ENCODE measurements around the gene SARS2. TPM values are rescaled to one million over a fixed set of nuclear protein-coding genes. Genes with fewer than 3 reads are reported as not detected.

SARS2 gene
- total RNA-seq, 1 donor from 2014 or later = 7.0 TPM

DNA sequence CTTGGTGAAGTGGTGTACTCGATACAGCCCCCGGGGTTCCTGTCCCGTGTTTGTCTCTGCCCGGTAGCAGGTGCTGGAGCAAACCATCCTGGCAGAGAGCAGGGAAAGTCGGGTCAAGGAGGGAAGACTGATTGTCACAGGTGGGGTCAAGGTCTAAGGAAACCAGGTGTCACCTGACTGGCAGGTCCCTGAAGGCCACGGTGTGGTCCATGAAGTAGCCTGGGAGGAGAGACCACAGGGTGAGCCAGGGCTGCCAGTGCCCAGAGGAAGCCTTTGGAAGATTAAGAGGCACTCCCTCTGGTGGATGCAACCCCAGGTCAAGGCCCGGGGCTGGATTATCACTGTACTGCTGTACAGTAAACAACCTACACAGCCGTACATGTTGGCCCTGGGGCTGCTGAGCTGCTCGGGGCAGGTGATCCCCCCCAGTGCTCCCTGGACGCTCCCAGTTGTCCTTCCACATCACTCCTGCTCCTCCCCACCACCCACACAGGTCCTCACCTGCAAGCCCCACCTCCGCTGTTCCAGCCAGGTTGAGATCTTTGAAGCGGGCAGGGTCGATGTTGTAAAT is 12.6 kb downstream of the SARS2 start:
- DNase-seq = no peak

DNA sequence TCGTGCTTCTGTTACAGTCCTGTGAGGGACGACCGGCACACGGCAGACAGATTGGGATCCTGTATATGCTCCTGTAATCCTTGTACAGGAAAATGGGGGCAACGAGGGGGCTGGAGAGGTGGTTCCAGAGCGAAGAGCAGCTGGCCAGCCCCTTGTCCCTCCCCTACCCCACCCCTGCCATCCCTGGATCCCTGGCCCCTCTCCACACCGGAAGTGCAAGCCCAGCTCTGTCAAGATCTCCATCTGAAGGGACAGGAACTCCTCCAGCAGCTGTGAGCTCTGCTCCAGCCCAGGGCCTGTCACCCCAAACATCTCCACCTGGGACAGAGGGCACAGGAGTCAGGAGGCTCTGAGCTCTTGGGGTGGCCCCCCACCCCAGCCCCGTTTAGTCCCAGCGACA is 13.0 kb downstream of the SARS2 start:
- DNase-seq = no peak

DNA sequence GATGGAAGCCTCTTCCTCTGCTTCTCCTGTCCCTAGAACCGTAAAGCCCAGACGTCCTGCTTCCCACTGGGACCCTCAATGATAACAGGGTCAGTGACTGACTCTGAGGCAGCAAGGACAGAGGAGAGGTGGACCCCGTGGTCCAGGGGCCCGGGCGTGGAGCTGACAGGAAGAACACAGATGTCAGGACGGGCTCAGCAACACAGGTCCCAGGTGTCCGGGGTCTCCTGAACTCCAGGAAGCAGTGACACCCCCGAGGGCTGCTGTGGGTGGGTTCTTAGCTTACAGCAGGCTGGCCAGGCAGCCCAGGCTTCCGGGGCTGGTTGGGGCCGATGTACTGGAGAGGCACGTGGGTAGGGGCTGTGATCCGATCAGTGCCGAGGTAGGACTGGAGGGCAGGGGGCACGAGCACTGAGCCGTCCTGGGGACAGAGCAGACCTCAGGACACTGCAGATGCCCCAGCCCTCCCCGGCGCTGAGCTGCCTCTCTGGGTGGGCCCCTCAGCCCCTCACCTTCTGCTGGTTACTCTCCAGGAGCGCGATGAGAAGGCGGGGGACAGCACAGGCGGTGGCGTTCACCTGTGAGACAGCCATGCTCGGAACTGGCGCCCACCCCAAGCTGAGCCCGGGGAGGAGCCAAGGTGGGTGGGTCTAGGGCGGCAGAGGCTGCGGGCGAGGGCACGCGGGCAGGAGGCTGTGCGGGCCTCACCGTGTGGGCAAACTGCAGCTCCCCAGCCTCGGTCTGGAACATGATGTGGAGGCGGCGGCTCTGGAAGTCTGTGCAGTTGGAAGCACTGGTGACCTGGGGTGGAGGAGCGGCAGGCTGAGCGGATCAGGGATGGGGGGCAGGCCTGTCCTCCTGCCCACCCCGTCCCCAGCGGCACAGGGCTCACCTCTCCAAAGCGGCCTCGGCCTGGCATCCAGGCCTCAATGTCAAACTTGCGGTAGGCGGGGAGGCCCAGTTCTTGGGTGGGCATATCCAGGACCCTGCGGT is 14.9 kb downstream of the SARS2 start:
- DNase-seq = no peak

- DNase-seq = no peak
Measured at GRCh38 chr19:38913958-38914357, 16.6 kb downstream of the SARS2 start.

DNA sequence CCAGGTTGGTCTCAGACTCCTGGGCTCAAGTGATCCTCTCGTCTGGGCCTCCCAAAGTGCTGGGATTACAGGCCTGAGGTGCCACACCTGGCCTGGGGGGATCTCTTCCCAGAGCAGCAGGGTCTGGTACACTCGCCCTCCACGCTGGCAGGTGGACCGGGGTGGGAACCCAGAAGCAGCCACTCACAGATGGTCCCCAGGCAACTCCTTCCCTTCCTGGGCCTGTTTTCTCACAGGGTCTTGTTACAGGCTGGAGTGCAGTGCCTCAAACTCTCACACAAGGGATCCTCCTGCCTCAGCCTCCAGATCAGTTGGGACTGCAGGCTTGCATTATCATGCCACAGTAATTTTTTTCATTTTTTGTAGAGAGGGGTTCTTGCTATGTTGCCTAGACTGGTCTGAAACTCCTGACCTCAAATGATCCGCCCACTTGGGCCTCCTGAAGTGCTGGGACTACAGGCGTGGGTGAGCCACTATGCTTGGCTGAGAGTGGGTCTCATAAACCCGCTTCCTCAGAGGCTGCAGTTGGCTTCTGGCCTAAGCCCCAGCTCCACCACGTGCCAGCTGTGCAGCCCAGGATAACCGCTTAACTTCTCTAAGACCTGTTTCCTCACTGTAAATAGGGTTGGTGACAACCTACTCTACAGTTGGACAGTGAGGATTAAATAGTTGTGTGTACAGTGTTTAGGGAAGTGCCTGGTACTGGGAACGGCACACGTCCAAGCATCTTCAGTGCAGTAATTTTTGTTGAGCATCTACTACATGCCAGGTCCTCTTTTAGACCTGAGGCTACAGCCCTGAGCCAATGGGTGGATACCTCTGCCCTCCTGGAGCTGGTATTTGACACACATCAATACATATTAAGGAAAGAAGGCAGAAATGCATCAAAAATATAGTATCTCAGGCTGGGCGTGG is 17.7 kb downstream of the SARS2 start:
- DNase-seq = no peak

- DNase-seq = no peak
Measured at GRCh38 chr19:38911388-38912001, 19.1 kb downstream of the SARS2 start.

DNA sequence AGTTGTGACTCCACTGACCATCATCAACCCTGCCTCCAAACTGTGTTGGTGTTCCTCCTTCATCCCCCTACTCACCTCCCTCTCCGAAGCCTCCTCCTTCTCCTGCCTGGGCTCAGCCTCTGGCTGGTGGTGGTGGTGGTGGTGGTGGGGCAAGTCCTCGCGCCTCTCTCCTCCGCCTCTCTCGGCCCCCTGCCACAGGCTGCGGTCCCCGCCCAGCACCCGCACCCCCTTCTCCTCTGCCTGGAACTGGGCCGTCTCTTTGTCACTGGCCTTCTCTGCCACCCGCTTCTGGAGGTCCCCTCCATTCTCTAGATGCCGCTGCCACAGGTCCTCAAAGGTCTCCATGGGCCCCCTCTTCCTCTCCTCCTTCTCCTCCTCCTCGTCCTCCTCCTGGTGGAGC is 20.1 kb downstream of the SARS2 start:
- no peak for DNase-seq

DNA sequence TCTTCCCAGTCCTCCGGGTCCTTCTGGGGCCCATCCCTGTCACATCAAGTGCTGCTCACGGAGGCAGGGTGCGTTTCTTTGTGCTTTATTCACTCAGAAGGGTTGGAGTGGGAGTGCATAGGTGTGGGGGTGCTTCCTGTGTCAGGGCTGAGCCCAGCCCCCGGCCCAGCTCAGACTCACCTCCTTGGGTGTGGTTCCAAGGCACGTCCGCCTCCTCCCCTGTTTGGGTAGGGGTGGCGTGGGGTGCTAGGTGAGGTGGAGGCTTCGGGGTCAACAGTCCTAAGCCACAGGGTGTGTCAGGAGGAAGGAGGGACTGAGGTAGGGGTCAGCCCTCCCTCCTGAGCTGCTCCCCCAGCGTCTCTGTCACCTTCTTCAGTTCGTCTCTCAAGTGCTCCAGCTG is 21.7 kb downstream of the SARS2 start:
- no peak for DNase-seq

GRCh38 chr19:38907670-38908069 is 22.9 kb downstream of the SARS2 start:
- DNase-seq = no peak

GRCh38 chr19:38907227-38907626 is 23.3 kb downstream of the SARS2 start:
- no peak for DNase-seq

GRCh38 chr19:38905620-38906019 is 24.9 kb downstream of the SARS2 start:
- no peak for DNase-seq

DNA sequence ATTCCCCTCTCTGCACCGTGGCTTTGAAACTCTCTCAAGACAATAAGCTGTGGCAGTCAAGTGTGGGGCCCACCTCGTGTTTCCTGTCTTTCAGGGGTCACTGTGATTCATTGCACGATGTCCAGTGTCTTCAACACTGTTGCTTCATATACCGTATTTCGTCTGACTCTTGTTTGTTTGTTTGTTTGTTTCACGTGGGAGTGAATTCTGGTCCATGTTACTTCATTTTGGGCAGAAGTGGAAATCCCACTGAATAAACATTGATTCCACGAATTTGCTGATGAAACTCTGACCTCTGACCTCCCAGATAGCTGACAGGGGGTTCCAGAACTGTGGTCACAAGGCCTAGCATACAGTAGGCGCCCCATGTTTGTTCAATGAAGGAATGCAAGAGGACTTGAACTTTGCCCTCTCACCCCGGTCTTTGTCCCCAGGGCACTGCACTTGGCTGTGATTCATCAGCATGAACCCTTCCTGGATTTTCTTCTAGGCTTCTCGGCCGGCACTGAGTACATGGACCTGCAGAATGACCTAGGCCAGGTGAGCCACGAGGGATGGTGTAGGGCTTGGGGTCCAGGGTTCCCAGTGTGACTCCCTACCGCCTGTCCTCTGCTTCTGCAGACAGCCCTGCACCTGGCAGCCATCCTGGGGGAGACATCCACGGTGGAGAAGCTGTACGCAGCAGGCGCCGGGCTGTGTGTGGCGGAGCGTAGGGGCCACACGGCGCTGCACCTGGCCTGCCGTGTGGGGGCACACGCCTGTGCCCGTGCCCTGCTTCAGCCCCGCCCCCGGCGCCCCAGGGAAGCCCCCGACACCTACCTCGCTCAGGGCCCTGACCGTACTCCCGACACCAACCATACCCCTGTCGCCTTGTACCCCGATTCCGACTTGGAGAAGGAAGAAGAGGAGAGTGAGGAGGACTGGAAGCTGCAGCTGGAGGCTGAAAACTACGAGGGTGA is 25.7 kb downstream of the SARS2 start:
- DNase-seq = no peak

- DNase-seq = no peak
Measured at GRCh38 chr19:38901683-38902082, 28.9 kb downstream of the SARS2 start.

DNA sequence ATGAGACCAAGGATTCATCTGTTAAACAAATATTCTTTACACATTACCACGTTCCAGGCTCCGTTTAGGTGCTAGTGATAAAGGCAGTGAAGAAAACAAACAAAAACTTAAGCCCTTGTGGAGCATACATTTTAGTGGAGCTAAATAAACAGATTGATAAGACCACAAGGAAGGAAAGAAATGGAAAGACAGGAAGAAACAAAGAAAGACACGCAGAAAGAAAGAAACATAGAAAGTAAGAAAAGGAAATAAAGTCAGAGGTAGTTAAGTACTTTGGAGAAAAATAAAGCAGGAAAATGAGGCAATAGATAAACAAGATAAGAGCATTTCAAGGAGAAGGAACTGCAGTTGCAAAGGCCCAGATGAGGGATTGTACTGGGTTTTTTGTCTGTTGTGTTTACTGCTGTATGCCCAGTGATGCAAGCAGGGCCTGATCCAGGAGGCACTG is 29.8 kb downstream of the SARS2 start:
- DNase-seq = no peak

- DNase-seq = peak; percentile 74
Measured at GRCh38 chr19:38900202-38900629, 30.3 kb downstream of the SARS2 start.

DNA sequence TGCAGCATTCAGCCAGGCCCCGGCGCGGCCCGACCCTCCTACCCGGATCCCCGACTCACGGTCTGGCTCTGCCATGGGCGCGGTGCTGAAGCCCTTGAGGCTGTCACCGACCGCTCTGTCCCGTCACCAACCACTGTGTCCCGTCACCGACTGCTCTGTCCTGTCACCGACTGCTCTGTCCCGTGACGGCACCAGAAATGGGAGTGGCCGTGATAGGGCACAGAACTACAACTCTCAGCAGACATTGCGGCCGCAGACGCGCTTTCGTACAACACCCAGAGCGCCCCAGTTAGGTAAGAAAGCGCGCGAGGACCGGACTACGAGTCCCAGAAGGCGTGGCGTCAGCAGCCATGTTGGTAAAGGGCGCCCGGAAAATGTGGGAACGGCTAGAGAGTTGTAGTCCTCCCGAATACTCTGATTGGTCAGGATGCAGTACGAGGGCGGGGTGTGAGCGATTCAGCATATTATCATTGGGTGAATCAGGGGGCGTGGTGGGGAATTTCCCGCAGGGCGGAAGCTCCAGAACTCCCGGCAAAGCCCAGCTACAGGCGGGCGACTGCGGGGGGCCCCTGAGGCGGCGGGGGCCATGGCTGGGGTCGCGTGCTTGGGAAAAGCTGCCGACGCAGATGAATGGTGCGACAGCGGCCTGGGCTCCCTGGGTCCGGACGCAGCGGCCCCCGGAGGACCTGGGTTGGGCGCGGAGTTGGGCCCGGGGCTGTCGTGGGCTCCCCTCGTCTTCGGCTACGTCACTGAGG is 30.9 kb downstream of the SARS2 start, which contains the start of the genes NFKBIB and SIRT2:
TSS of gene NFKBIB (plus strand) at position 523 of the 755 bp plus-strand sequence. CDS start at position 587, 64 bp downstream.
TSS of gene SIRT2 (minus strand) at position 172 of the 755 bp plus-strand sequence. CDS start at position 75, 97 bp downstream.
- DNase-seq = peak; percentile 100

GRCh38 chr19:38898788-38899446 is 31.6 kb downstream of the SARS2 start:
- DNase-seq = no peak

- DNase-seq = no peak
Measured at GRCh38 chr19:38894968-38895367, 35.6 kb downstream of the SARS2 start.

GRCh38 chr19:38893341-38893771 is 37.2 kb downstream of the SARS2 start:
- DNase-seq = no peak

All from skin of body (tissue), 2 donors.